CD4-positive, alpha-beta T cell (primary cell): ENCODE measurements around the gene PYM1. TPM values are rescaled to one million over a fixed set of nuclear protein-coding genes. Genes with fewer than 3 reads are reported as not detected.

ENCODE experiments used
- ATAC-seq: fragments of 200-7000 bp; cut with Tn5 transposase; one replicate; pipeline ENCODE4 v1.10.0; 2022; ENCODE audit warnings: mild to moderate bottlenecking; ENCODE audit not compliant: poor library complexity
- CTCF ChIA-PET: fragments of 350-600 bp; sonication (Branson Sonifier 250); formaldehyde crosslinking; loops from one replicate; lab custom pipeline; 2021; ENCODE audit warnings: antibody characterized with exemption, inconsistent platforms; lab: Charles Lee
- POLR2A ChIA-PET: fragments of 350-600 bp; sonication (Branson Sonifier 250); formaldehyde crosslinking; loops from one replicate; lab custom pipeline; 2021; ENCODE audit warnings: antibody characterized with exemption, inconsistent platforms; lab: Charles Lee
- DNase-seq, 14 experiments: peaks; one replicate each; pipeline ENCODE4 v3.0.0-alpha.2; 2013 to 2020; ENCODE audit warnings: mixed read lengths in 2 of 14
- H3K27ac ChIP-seq, 2 donors: one replicate each; pipeline versions ENCODE4 v1.5.1 to v1.7.0; 2013; ENCODE audit warnings: low read length in 2 of 2, low read depth in 1 of 2, mild to moderate bottlenecking in 1 of 2
- H3K27me3 ChIP-seq, 2 experiments: 1 replicate in 1 of 2; 2 replicates in 1 of 2; pipeline versions ENCODE4 v1.6.1 to v1.7.0; 2013; ENCODE audit warnings: low read length in 2 of 2, control low read depth in 1 of 2, mild to moderate bottlenecking in 1 of 2, moderate library complexity in 1 of 2; ENCODE audit not compliant: insufficient read depth in 2 of 2, control insufficient read depth in 1 of 2
- H3K36me3 ChIP-seq: one replicate; pipeline ENCODE4 v1.6.1; 2013; ENCODE audit warnings: low read length, control low read depth; ENCODE audit not compliant: insufficient read depth
- H3K4me1 ChIP-seq: one replicate; pipeline ENCODE4 v1.6.1; 2013; ENCODE audit warnings: low read length, control low read depth; ENCODE audit not compliant: insufficient read depth
- H3K4me3 ChIP-seq: one replicate; pipeline ENCODE4 v1.5.1; 2013; ENCODE audit warnings: mild to moderate bottlenecking, low read length, moderate library complexity
- H3K9me3 ChIP-seq, 2 experiments: 1 replicate in 1 of 2; 2 replicates in 1 of 2; pipeline versions ENCODE4 v1.6.1 to v1.7.0; 2013; ENCODE audit warnings: low read length in 2 of 2, mild to moderate bottlenecking in 2 of 2, control low read depth in 1 of 2, moderate library complexity in 1 of 2; ENCODE audit not compliant: control insufficient read depth in 1 of 2, insufficient read depth in 1 of 2
- H3K27ac Mint-ChIP-seq: one replicate; pipeline ENCODE4 v1.8.0; 2020; ENCODE audit warnings: mixed read lengths
- H3K27me3 Mint-ChIP-seq: one replicate; pipeline ENCODE4 v1.8.0; 2021; ENCODE audit warnings: mixed read lengths
- H3K36me3 Mint-ChIP-seq: one replicate; pipeline ENCODE4 v1.8.0; 2021; ENCODE audit warnings: low read depth, mixed read lengths
- H3K4me1 Mint-ChIP-seq: one replicate; pipeline ENCODE4 v1.8.0; 2021; ENCODE audit warnings: low read depth, mixed read lengths
- H3K4me3 Mint-ChIP-seq: one replicate; pipeline ENCODE4 v1.8.0; 2020; ENCODE audit warnings: mild to moderate bottlenecking, mixed read lengths
- H3K9me3 Mint-ChIP-seq: one replicate; pipeline ENCODE4 v1.8.0; 2020; ENCODE audit warnings: mixed read lengths
- intact Hi-C, 2 experiments: fragments of 100-400 bp; cut with DNase I in 1 of 2; cut with micrococcal nuclease in 1 of 2; formaldehyde crosslinking; loops; one replicate each; pipeline versions ENCODE4 v1.15.1 to v1.9.0; 2023 to 2025; cut with DNase I, micrococcal nuclease
- total RNA-seq, 174 experiments: library from RNA in 2 of 174; stranded (reverse) in 2 of 174; gene quantifications; one replicate each; pipeline ENCODE4 v1.2.3 and lab custom pipeline; 2021 to 2026
- TF ChIP-seq, protein P1 (sequence below): fragments of 200-600 bp; IDR thresholded peaks from one replicate; pipeline ENCODE4 v1.8.0; 2022; ENCODE audit warnings: antibody characterized with exemption, mild to moderate bottlenecking

PYM1 gene
- total RNA-seq, 2 experiments from 2014 or later, result 13.7 to 16.7 TPM

DNA sequence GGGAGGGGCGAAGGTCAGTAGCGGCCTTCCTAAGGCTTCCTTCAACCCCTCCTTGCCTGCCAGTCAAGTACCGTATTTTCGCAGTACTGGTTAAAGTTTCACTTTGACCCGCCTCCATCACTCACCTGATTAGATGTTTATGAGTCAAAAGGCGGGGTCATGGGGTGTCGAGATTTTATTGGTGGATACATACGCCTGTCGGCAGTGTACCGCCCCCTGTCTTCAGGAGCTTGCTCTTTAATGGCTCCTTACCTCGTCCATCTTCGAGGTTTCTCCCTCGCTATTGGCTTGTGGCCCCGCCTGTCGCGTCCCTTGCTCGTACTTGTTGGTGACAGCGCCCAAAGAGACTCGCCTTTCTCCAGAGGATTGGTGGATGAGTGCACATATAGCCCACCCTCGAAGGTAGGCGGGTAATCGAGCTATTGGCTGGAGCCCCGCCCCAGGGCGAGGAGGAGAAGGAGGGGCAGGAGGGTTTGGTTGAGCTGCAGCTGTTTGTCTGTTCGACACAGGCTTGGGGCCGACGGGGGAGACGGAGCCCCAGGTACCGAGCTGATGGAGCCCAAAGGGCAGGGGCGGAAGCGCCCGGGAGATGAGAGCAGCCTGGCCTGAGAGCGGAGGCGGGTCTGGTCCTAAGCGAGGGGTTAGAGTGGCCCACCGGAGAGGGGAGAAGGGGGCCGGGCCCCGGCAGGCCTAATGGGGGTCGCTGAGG, 46.1 kb upstream of the PYM1 start, which contains the start of gene RAB5B:
Gene RAB5B, plus strand, starts transcription at position 480 of the 709 bp plus-strand sequence. CDS start 12,883 bp downstream, outside the sequence.
- DNase-seq, result peak; percentile 92 to 100 (median 96)
- TF ChIP-seq, protein P1, sequence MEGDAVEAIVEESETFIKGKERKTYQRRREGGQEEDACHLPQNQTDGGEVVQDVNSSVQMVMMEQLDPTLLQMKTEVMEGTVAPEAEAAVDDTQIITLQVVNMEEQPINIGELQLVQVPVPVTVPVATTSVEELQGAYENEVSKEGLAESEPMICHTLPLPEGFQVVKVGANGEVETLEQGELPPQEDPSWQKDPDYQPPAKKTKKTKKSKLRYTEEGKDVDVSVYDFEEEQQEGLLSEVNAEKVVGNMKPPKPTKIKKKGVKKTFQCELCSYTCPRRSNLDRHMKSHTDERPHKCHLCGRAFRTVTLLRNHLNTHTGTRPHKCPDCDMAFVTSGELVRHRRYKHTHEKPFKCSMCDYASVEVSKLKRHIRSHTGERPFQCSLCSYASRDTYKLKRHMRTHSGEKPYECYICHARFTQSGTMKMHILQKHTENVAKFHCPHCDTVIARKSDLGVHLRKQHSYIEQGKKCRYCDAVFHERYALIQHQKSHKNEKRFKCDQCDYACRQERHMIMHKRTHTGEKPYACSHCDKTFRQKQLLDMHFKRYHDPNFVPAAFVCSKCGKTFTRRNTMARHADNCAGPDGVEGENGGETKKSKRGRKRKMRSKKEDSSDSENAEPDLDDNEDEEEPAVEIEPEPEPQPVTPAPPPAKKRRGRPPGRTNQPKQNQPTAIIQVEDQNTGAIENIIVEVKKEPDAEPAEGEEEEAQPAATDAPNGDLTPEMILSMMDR, result no peak
- no peak within 1 kb of the TSS for H3K27ac Mint-ChIP-seq
- ATAC-seq, result peak; percentile 86
- no peaks in the 10 kb centered on the region for H3K27me3 ChIP-seq
- H3K4me3 Mint-ChIP-seq, result no peak within 1 kb of the TSS
- POLR2A ChIA-PET, result interaction anchor here (0.6 to 2.9 kb wide), 64 partner anchors 9 to 1693 kb away, joined by 3 to 80 read pairs (median 5); partner anchors contain the start of genes BLOC1S1, CBX5, CNPY2 and COQ10A
- no peaks in the 10 kb centered on the region for H3K9me3 Mint-ChIP-seq
- CTCF ChIA-PET, result interaction anchor here (0.9 to 2.9 kb wide), 10 partner anchors 22 to 663 kb away, joined by 3 to 18 read pairs (median 5); partner anchors contain the start of genes ORMDL2, PYM1, SARNP and SUOX
- H3K4me1 ChIP-seq, result peaks cover 26% of the 10 kb centered on the region
- peaks cover 13% of the 10 kb centered on the region for H3K36me3 Mint-ChIP-seq
- peak within 1 kb of the TSS; percentile 82 to 86 for H3K27ac ChIP-seq
- H3K4me3 ChIP-seq, result peak within 1 kb of the TSS; percentile 74
- H3K36me3 ChIP-seq, result peaks cover 12% of the 10 kb centered on the region
- H3K4me1 Mint-ChIP-seq, result peaks cover 18% of the 10 kb centered on the region
- no peaks in the 10 kb centered on the region for H3K27me3 Mint-ChIP-seq
- intact Hi-C loops, result loop anchor here (1.0 to 2.0 kb wide), 2 partner anchors 43 to 44 kb away; partner anchors contain the start of gene DGKA (in 1 of the 2)
- no peaks in the 10 kb centered on the region for H3K9me3 ChIP-seq

DNA sequence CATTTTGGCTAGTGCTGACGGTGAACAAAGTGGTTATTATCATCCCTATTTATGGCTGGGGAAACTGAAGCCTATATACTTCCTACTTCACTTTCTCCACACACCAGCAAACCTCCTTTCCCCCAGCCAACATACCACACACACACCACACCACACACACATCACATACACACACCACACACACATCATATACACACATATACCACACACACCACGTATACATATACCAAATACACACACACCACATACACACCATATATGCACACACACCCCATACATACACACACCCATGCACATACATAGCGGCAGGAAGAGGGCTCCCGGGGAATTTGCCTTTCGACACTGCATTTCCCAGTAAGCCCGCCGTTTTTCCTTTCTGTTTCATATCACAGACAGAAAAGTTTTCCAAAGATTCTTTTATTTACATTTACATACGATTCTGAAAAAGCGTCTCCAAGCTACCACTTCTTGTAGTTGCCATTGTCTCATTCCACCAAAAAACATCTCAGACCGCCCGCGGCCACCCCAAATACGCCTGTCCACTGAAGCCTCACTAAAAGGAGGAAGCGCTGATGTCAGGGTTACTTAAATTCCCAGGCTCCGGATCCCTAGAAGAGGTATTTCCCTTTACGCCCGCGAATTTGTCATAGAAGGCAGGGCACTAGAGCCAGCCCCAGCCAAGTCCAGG, 45.4 kb upstream of the PYM1 start:
- intact Hi-C loops, result loop anchor here in 1 of 2 experiments (1.0 kb wide), 1 partner anchor 44 kb away; no protein-coding TSS in a partner anchor
- ATAC-seq (no peak), DNase-seq (no peak)
- Histone ChIP-seq H3K36me3 (peaks cover 12% of the 10 kb centered on the region), H3K9me3 (no peaks in the 10 kb centered on the region), H3K27ac (peak overlapping the region; percentile 67 to 82), H3K4me3 (peak overlapping the region; percentile 68), H3K27me3 (no peaks in the 10 kb centered on the region), H3K4me1 (peaks cover 27% of the 10 kb centered on the region)
- Mint-ChIP-seq H3K4me1 (peaks cover 17% of the 10 kb centered on the region), H3K27ac (no peak overlapping the region), H3K27me3 (no peaks in the 10 kb centered on the region), H3K4me3 (no peak overlapping the region), H3K36me3 (peaks cover 9% of the 10 kb centered on the region), H3K9me3 (no peaks in the 10 kb centered on the region)
- POLR2A ChIA-PET, result interaction anchor here (0.7 to 2.9 kb wide), 52 partner anchors 8 to 1693 kb away, joined by 3 to 80 read pairs (median 6); partner anchors contain the start of genes BLOC1S1, CBX5, CNPY2 and DGKA
- CTCF ChIA-PET, result interaction anchor here (0.9 to 2.9 kb wide), 6 partner anchors 23 to 664 kb away, joined by 3 to 18 read pairs (median 5); partner anchors contain the start of genes PYM1 and SUOX
- TF ChIP-seq, protein P1, result no peak

DNA sequence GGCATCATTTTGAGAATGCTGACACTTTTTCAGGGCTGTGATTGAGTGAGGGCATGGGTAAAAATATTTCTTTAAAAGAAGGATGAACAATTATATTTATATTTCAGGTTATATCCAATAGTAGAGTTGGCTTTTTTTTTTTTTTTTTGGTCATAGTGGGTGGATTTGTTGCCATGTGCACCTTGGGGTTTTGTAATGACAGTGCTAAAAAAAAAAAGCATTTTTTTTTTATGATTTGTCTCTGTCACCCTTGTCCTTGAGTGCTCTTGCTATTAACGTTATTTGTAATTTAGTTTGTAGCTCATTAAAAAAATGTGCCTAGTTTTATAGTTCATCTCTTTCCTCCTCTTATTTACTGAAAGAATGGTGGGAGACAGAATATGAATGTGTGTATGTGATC, 44.8 kb upstream of the PYM1 start:
- peak overlapping the region in 1 of 2 donors; percentile 82 for H3K27ac ChIP-seq
- no peak overlapping the region for H3K27ac Mint-ChIP-seq
- peaks cover 18% of the 10 kb centered on the region for H3K4me1 Mint-ChIP-seq
- H3K4me3 ChIP-seq, result peak overlapping the region; percentile 68
- H3K36me3 ChIP-seq, result peaks cover 9% of the 10 kb centered on the region
- intact Hi-C loops, result no loop called here
- TF ChIP-seq, protein P1, result no peak
- H3K9me3 ChIP-seq, result no peaks in the 10 kb centered on the region
- H3K9me3 Mint-ChIP-seq, result no peaks in the 10 kb centered on the region
- ATAC-seq (no peak), DNase-seq (no peak)
- CTCF ChIA-PET, result interaction anchor here (1.7 to 2.9 kb wide), 3 partner anchors 24 to 46 kb away, joined by 5 to 18 read pairs (median 6); partner anchors contain the start of gene SUOX
- H3K27me3 ChIP-seq, result no peaks in the 10 kb centered on the region
- H3K4me1 ChIP-seq, result peaks cover 33% of the 10 kb centered on the region
- peaks cover 4% of the 10 kb centered on the region for H3K36me3 Mint-ChIP-seq
- H3K27me3 Mint-ChIP-seq, result no peaks in the 10 kb centered on the region
- peak overlapping the region; percentile 76 for H3K4me3 Mint-ChIP-seq
- POLR2A ChIA-PET, result interaction anchor here (2.9 kb wide), 1 partner anchor 37 kb away, joined by 57 read pairs; no protein-coding TSS in a partner anchor
